ENCODE data around the gene ACIN1.
"Not testable (repeated sequence)": the region's sequence is repeated elsewhere in the genome, so short reads cannot be mapped to it uniquely, and the experiment has no call there.

Gene ACIN1

GRCh38 chr14:23109769-23110168 lies 14.8 kb upstream of the ACIN1 start:
- no peaks in the 10 kb centered on the region for H4K20me1 ChIP-seq (ENCODE audit: insufficient read depth, low read length)
- no peak overlapping the region for H3K4me2 ChIP-seq (ENCODE audit: low read length)
- H3K9me3 ChIP-seq (ENCODE audit: low read length): no peaks in the 10 kb centered on the region
- no peak for TF ChIP-seq EZH2 (IDR thresholded peaks at IDR 0.05; ENCODE audit: borderline replicate concordance, low read length)
- no peak for TF ChIP-seq CTCF (IDR thresholded peaks at IDR 0.05; ENCODE audit: low read length)
- H3K27me3 ChIP-seq (ENCODE audit: insufficient read depth, low read length): peaks cover 6% of the 10 kb centered on the region; the same call in 1 of the 2 replicates
- no peaks in the 10 kb centered on the region for H3F3A ChIP-seq (ENCODE audit: insufficient read depth, low read length)
- no peak overlapping the region for H3K4me3 ChIP-seq (ENCODE audit: low read depth, low read length, poor library complexity, severe bottlenecking)
- no peak overlapping the region for H3K27ac ChIP-seq (ENCODE audit: low read depth, low read length, poor library complexity, severe bottlenecking)
- H3K4me1 ChIP-seq (ENCODE audit: insufficient read depth, low read length, severe bottlenecking): no peaks in the 10 kb centered on the region
- H3K9me2 ChIP-seq (ENCODE audit: low read depth, low read length): no peaks in the 10 kb centered on the region
- H3K79me2 ChIP-seq (ENCODE audit: insufficient read depth, low read length): no peaks in the 10 kb centered on the region
- H3K9ac ChIP-seq (ENCODE audit: low read length): no peak overlapping the region
- H2AFZ ChIP-seq (ENCODE audit: low read length): no peak overlapping the region
- H3K36me3 ChIP-seq (ENCODE audit: insufficient read depth, low read length): no peaks in the 10 kb centered on the region; the same call in 1 of the 2 replicates

DNA sequence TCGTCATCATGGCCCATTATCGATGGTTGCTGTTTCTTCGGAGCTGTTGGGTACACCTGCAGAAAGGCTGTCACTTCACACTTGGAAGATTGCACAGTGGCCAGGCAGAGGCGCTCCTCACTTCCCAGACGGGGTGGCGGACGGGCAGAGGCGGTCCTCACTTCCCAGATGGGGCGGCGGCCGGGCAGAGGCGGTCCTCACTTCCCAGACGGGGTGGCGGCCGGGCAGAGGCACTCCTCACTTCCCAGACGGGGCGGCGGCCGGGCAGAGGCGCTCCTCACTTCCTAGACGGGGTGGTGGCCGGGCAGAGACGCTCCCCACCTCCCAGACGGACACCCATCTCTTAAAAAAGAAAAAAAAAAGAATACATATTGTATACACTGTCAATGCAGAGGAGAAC lies 13.2 kb upstream of the ACIN1 start:
- H3K4me2 ChIP-seq (ENCODE audit: low read length); H3K27me3 ChIP-seq (ENCODE audit: insufficient read depth, low read length); H3K9ac ChIP-seq (ENCODE audit: low read length); H3K9me2 ChIP-seq (ENCODE audit: low read depth, low read length); H3K4me1 ChIP-seq (ENCODE audit: insufficient read depth, low read length, severe bottlenecking); H2AFZ ChIP-seq (ENCODE audit: low read length); H3F3A ChIP-seq (ENCODE audit: insufficient read depth, low read length); H3K27ac ChIP-seq (ENCODE audit: low read depth, low read length, poor library complexity, severe bottlenecking); H4K20me1 ChIP-seq (ENCODE audit: insufficient read depth, low read length); H3K4me3 ChIP-seq (ENCODE audit: low read depth, low read length, poor library complexity, severe bottlenecking); H3K36me3 ChIP-seq (ENCODE audit: insufficient read depth, low read length); H3K79me2 ChIP-seq (ENCODE audit: insufficient read depth, low read length); H3K9me3 ChIP-seq (ENCODE audit: low read length): not testable (repeated sequence)

DNA sequence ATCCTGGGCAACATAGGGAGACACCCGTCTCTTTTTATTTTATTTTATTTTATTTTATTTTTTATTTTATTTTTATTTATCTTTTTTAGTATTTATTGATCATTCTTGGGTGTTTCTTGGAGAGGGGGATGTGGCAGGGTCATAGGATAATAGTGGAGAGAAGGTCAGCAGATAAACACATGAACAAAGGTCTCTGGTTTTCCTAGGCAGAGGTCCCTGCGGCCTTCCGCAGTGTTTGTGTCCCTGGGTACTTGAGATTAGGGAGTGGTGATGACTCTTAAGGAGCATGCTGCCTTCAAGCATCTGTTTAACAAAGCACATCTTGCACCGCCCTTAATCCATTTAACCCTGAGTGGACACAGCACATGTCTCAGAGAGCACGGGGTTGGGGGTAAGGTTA lies 12.7 kb upstream of the ACIN1 start:
- H3F3A ChIP-seq (ENCODE audit: insufficient read depth, low read length); H3K9ac ChIP-seq (ENCODE audit: low read length); H3K9me2 ChIP-seq (ENCODE audit: low read depth, low read length); H3K4me1 ChIP-seq (ENCODE audit: insufficient read depth, low read length, severe bottlenecking); H3K36me3 ChIP-seq (ENCODE audit: insufficient read depth, low read length); H4K20me1 ChIP-seq (ENCODE audit: insufficient read depth, low read length); H2AFZ ChIP-seq (ENCODE audit: low read length); H3K27me3 ChIP-seq (ENCODE audit: insufficient read depth, low read length); H3K27ac ChIP-seq (ENCODE audit: low read depth, low read length, poor library complexity, severe bottlenecking); H3K79me2 ChIP-seq (ENCODE audit: insufficient read depth, low read length); H3K4me3 ChIP-seq (ENCODE audit: low read depth, low read length, poor library complexity, severe bottlenecking); H3K4me2 ChIP-seq (ENCODE audit: low read length); H3K9me3 ChIP-seq (ENCODE audit: low read length): not testable (repeated sequence)

- Histone ChIP-seq H3K4me1 (ENCODE audit: insufficient read depth, low read length, severe bottlenecking) (no peaks in the 10 kb centered on the region), H3K79me2 (ENCODE audit: insufficient read depth, low read length) (no peaks in the 10 kb centered on the region), H3K4me2 (ENCODE audit: low read length) (no peak overlapping the region), H3K9me2 (ENCODE audit: low read depth, low read length) (no peaks in the 10 kb centered on the region), H2AFZ (ENCODE audit: low read length) (no peak overlapping the region), H4K20me1 (ENCODE audit: insufficient read depth, low read length) (no peaks in the 10 kb centered on the region), H3K9ac (ENCODE audit: low read length) (no peak overlapping the region), H3K36me3 (ENCODE audit: insufficient read depth, low read length) (no peaks in the 10 kb centered on the region; the same call in 1 of the 2 replicates), H3F3A (ENCODE audit: insufficient read depth, low read length) (no peaks in the 10 kb centered on the region), H3K9me3 (ENCODE audit: low read length) (no peaks in the 10 kb centered on the region), H3K27me3 (ENCODE audit: insufficient read depth, low read length) (peaks cover 6% of the 10 kb centered on the region; the same call in 1 of the 2 replicates), H3K4me3 (ENCODE audit: low read depth, low read length, poor library complexity, severe bottlenecking) (no peak overlapping the region), H3K27ac (ENCODE audit: low read depth, low read length, poor library complexity, severe bottlenecking) (no peak overlapping the region)
- TF ChIP-seq EZH2 (IDR thresholded peaks at IDR 0.05; ENCODE audit: borderline replicate concordance, low read length) (no peak), CTCF (IDR thresholded peaks at IDR 0.05; ENCODE audit: low read length) (no peak)
Observed at GRCh38 chr14:23106747-23107045, 11.8 kb upstream of the ACIN1 start.

All from OCI-LY1 (cell line).